NT2/D1 (cell line): Measurements from ENCODE around the gene SH3GLB1.

Experiments
- DNase-seq: peaks from one replicate; pipeline ENCODE4 v3.0.0-alpha.2; 2011; ENCODE audit warnings: low read depth, low spot score
- H3K27me3 ChIP-seq: 2 replicates; pipeline ENCODE4 v1.6.0; 2011; ENCODE audit warnings: mild to moderate bottlenecking; ENCODE audit not compliant: insufficient read length, insufficient read depth
- H3K36me3 ChIP-seq: 2 replicates; pipeline ENCODE4 v1.6.1; 2011; ENCODE audit warnings: mild to moderate bottlenecking, low read length, mixed read lengths; ENCODE audit not compliant: insufficient read depth, insufficient read length
- H3K4me1 ChIP-seq: 2 replicates; pipeline ENCODE4 v1.5.1; 2011; ENCODE audit not compliant: insufficient read depth, insufficient read length
- H3K4me3 ChIP-seq: 2 replicates; pipeline ENCODE4 v1.5.1; 2011; ENCODE audit warnings: low read depth; ENCODE audit not compliant: insufficient read length
- H3K9ac ChIP-seq: 2 replicates; pipeline ENCODE4 v1.6.0; 2011; ENCODE audit warnings: low read depth; ENCODE audit not compliant: insufficient read length
- H3K9me3 ChIP-seq: 2 replicates; pipeline ENCODE4 v1.5.1; 2011; ENCODE audit warnings: mild to moderate bottlenecking, low read length; ENCODE audit not compliant: insufficient read depth
- SUZ12 ChIP-seq: IDR thresholded peaks from 2 replicates; pipeline ENCODE4 v1.6.1; 2011; ENCODE audit not compliant: insufficient read length, insufficient read depth; ENCODE audit errors: extremely low read depth
- YY1 ChIP-seq: IDR thresholded peaks from 2 replicates; pipeline ENCODE4 v1.6.1; 2011; ENCODE audit not compliant: insufficient read length, insufficient read depth
- ZNF274 ChIP-seq: IDR thresholded peaks from 2 replicates; pipeline ENCODE4 v1.6.1; 2011; ENCODE audit warnings: mild to moderate bottlenecking, low read depth, low read length

The SH3GLB1 gene

DNA sequence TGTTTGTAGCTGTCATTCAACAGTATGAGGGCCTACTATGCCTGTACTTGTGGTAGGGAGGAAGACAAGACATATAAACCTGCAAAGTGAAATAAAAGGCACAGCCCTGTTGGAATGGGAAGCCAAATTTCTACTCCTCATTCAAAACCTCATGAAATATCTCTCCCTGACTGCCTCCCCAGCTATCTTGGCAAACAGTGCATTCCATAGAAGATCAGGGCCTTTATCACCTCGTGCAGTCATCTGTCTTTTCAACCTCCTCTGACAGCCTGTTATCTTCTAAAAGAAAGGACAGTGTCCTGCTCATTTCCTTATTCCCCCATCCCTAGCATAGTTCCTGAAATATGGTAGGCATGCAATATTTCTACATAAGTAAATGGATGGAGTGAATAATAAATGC, 71.0 kb downstream of the SH3GLB1 start:
- DNase-seq: no peak
- H3K9ac ChIP-seq: no peak overlapping the region
- no peak for TF ChIP-seq ZNF274
- TF ChIP-seq SUZ12: no peak
- no peak for TF ChIP-seq YY1
- no peaks in the 10 kb centered on the region for H3K36me3 ChIP-seq
- no peaks in the 10 kb centered on the region for H3K9me3 ChIP-seq
- no peak overlapping the region for H3K4me3 ChIP-seq
- no peaks in the 10 kb centered on the region for H3K27me3 ChIP-seq
- no peaks in the 10 kb centered on the region for H3K4me1 ChIP-seq

DNA sequence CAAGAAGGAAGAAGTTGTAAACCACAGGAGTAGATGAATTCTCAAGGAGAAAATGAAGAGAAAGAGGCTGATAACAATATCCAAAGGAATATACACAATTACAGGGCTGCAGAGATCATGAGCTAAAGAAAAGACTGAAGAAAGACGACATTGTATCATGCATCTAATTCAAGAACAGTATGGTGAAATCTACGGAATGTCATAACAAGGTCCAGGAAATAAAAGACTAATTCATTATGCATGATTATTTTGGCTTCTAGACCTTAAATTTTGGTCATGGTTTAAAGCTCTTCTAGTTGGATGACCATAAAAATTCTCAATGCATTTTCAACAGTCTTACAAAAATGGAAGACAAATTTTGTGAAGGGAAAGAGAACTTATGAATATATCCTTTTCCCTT, 71.7 kb downstream of the SH3GLB1 start:
- Histone ChIP-seq H3K36me3 (no peaks in the 10 kb centered on the region), H3K27me3 (no peaks in the 10 kb centered on the region), H3K4me1 (no peaks in the 10 kb centered on the region), H3K4me3 (no peak overlapping the region), H3K9me3 (no peaks in the 10 kb centered on the region), H3K9ac (no peak overlapping the region)
- DNase-seq: no peak
- no peak for TF ChIP-seq ZNF274
- TF ChIP-seq SUZ12: no peak
- TF ChIP-seq YY1: no peak

DNA sequence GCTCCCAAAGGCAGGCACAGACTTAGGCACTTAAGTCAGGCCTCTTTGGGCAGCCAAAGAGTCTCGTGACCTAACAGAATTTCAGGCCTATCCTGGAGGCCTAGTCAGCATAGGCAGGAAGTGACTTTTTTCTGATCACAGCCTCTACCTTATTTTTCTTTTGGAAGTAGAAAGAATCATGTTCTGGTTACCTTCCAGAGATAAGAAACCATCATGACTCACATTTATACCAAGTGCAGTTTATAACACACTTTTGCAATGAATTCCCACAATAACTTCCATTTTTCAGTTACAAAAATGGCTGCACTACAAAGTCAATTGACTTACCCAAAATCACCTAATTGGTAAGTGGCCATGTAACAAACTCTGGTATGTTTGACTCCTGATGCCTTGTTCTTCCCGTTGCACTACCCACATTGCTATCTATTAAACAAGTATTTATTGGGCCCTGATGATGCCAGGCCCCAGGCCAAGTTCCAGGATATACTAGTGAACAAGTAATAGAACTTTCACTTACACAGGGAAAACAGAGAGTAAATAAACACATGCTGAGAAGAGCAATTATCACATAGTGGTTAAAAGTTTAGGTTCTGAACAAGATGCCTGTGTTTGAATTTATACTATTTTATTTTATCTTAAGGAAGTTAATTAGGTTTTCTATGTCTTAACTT, 74.3 kb downstream of the SH3GLB1 start:
- TF ChIP-seq ZNF274 (no peak), YY1 (no peak), SUZ12 (no peak)
- no peak overlapping the region for H3K9ac ChIP-seq
- H3K9me3 ChIP-seq: no peaks in the 10 kb centered on the region
- H3K27me3 ChIP-seq: no peaks in the 10 kb centered on the region
- H3K4me1 ChIP-seq: no peaks in the 10 kb centered on the region
- H3K4me3 ChIP-seq: no peak overlapping the region
- no peaks in the 10 kb centered on the region for H3K36me3 ChIP-seq
- DNase-seq: no peak

- DNase-seq: no peak
Observed at GRCh38 chr1:86779308-86780191, 75.2 kb downstream of the SH3GLB1 start.

GRCh38 chr1:86782482-86782881, 78.1 kb downstream of the SH3GLB1 start:
- H3K27me3 ChIP-seq: no peaks in the 10 kb centered on the region
- TF ChIP-seq ZNF274 (no peak), YY1 (no peak), SUZ12 (no peak)
- no peak overlapping the region for H3K4me3 ChIP-seq
- no peak overlapping the region for H3K9ac ChIP-seq
- no peaks in the 10 kb centered on the region for H3K4me1 ChIP-seq
- H3K36me3 ChIP-seq: no peaks in the 10 kb centered on the region
- DNase-seq: no peak
- no peaks in the 10 kb centered on the region for H3K9me3 ChIP-seq

More at GRCh38 chr1:86779308-86780191, 75.2 kb downstream of the SH3GLB1 start:
- H3K36me3 ChIP-seq: no peaks in the 10 kb centered on the region
- TF ChIP-seq ZNF274 (no peak), YY1 (no peak), SUZ12 (no peak)
- no peaks in the 10 kb centered on the region for H3K9me3 ChIP-seq
- H3K4me1 ChIP-seq: no peaks in the 10 kb centered on the region
- no peak overlapping the region for H3K4me3 ChIP-seq
- no peaks in the 10 kb centered on the region for H3K27me3 ChIP-seq
- no peak overlapping the region for H3K9ac ChIP-seq

DNA sequence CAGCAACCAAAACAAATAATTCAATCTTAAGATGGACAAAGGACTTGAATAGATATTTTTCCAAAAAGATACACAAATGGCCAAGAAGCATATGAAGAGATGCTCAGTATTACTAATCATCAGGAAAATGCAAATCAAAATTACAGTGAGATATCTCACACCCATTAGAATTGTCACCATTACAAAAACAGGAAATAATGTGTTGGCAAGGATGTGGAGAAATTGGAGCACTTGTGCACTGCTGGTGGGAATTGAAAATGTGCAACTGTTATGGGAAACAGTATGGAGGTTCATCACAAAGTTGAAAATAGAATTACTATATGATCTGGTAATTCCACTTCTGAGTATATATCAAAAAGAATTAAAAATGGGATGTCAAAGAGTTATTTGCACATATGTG, 83.2 kb downstream of the SH3GLB1 start:
- Histone ChIP-seq H3K27me3 (no peaks in the 10 kb centered on the region), H3K4me1 (peaks cover under 1% of the 10 kb centered on the region), H3K9me3 (no peaks in the 10 kb centered on the region), H3K36me3 (no peaks in the 10 kb centered on the region), H3K9ac (no peak overlapping the region), H3K4me3 (no peak overlapping the region)
- TF ChIP-seq ZNF274 (no peak), YY1 (no peak), SUZ12 (no peak)
- DNase-seq: no peak
